K562 (cell line): ENCODE results near the gene IQSEC3. TPM values are rescaled to one million over a fixed set of nuclear protein-coding genes. Genes with fewer than 3 reads are reported as not detected.

ENCODE experiments used
- ATAC-seq: fragments of 200-7000 bp; cut with Tn5 transposase; 3 replicates; pipeline ENCODE4 v1.9.1; 2020; ENCODE audit warnings: moderate library complexity
- BruUV-seq: library from RNA; stranded (reverse); fragments of 400-500 nt; replicated peaks from 2 replicates; lab custom pipeline; 2021; lab: Mats Ljungman, UMichigan
- CTCF ChIA-PET: fragments of 300-600 bp; formaldehyde crosslinking; extraction: SDS; loops from one replicate; lab custom pipeline; 2021; ENCODE audit warnings: low intra/inter-chr PET ratio; lab: Yijun Ruan, JAX
- POLR2A ChIA-PET: fragments of 300-600, 350-650 bp; sonication (Branson Sonifier 250); formaldehyde crosslinking; extraction: SDS; loops from one replicate; lab custom pipeline; 2021; ENCODE audit warnings: antibody characterized with exemption, inconsistent platforms; lab: Yijun Ruan, JAX
- DNase-seq, 4 experiments: peaks; one replicate each; pipeline versions ENCODE4 v3.0.0 to v3.0.0-alpha.2; 2011 to 2018; ENCODE audit warnings: low spot score in 3 of 4, mixed read lengths in 3 of 4; ENCODE audit errors: extremely low read depth in 1 of 4
- FAIRE-seq: peaks from 2 replicates; lab custom pipeline; 2011; peaks lifted over from hg19 to GRCh38; lab: Jason Lieb, UNC
- H2AFZ ChIP-seq: 2 replicates; pipeline ENCODE4 v1.6.0; 2011; ENCODE audit warnings: low read depth, low read length, control low read depth, inconsistent platforms
- H3K27ac ChIP-seq: fragments of 200-600 bp; 3 replicates; pipeline ENCODE4 v1.8.0; 2011; ENCODE audit warnings: low read depth, mild to moderate bottlenecking, control low read depth, inconsistent platforms, low read length, moderate library complexity, mixed read lengths; ENCODE audit errors: extremely low read depth
- H3K27me3 ChIP-seq, 2 experiments: fragments of 300-600 bp in 1 of 2; 2 replicates in 1 of 2; 3 replicates in 1 of 2; pipeline versions ENCODE4 v1.6.0 to v1.8.0; 2011; ENCODE audit warnings: inconsistent platforms in 2 of 2, low read length in 2 of 2, mild to moderate bottlenecking in 1 of 2, mixed read lengths in 1 of 2, moderate library complexity in 1 of 2; ENCODE audit not compliant: control insufficient read depth in 2 of 2, insufficient read depth in 2 of 2
- H3K36me3 ChIP-seq: fragments of 300-600 bp; 3 replicates; pipeline ENCODE4 v1.8.0; 2011; ENCODE audit warnings: mild to moderate bottlenecking, low read length, inconsistent platforms; ENCODE audit not compliant: control insufficient read depth, insufficient read depth
- H3K4me1 ChIP-seq, 2 experiments: fragments of 200-600 bp in 1 of 2; replicated peaks in 1 of 2; 2 replicates in 1 of 2; 3 replicates in 1 of 2; pipeline versions ENCODE4 v1.5.1 to v1.8.0; 2011; ENCODE audit warnings: inconsistent platforms in 2 of 2, low read length in 2 of 2, mild to moderate bottlenecking in 1 of 2, mixed read lengths in 1 of 2, moderate library complexity in 1 of 2; ENCODE audit not compliant: control insufficient read depth in 2 of 2, insufficient read depth in 2 of 2
- H3K4me2 ChIP-seq: 2 replicates; pipeline ENCODE4 v1.6.1; 2011; ENCODE audit warnings: low read length, control low read depth, inconsistent platforms, mixed read lengths; ENCODE audit not compliant: insufficient read depth
- H3K4me3 ChIP-seq: fragments of 200-600 bp; sonication (generic), shearing (Covaris generic); 2 replicates; pipeline ENCODE4 v1.5.1; 2016; ENCODE audit warnings: control low read depth, inconsistent platforms
- H3K79me2 ChIP-seq: fragments of 200-600 bp; 3 replicates; pipeline ENCODE4 v1.8.0; 2011; ENCODE audit warnings: low read length, inconsistent platforms; ENCODE audit not compliant: control insufficient read depth, insufficient read depth
- H3K9ac ChIP-seq, 2 experiments: 2 replicates each; pipeline versions ENCODE4 v1.6.0 to v1.6.1; 2011; ENCODE audit warnings: low read depth in 2 of 2, low read length in 2 of 2, control low read depth in 1 of 2, inconsistent platforms in 1 of 2, mild to moderate bottlenecking in 1 of 2, mixed read lengths in 1 of 2; ENCODE audit not compliant: insufficient read depth in 1 of 2
- H3K9me1 ChIP-seq: one replicate; pipeline ENCODE4 v1.6.0; 2011; ENCODE audit warnings: inconsistent platforms, mild to moderate bottlenecking, low read length, moderate library complexity; ENCODE audit not compliant: control insufficient read depth, insufficient read depth
- H3K9me3 ChIP-seq: replicated peaks from 2 replicates; pipeline ENCODE4 v1.5.1; 2011; ENCODE audit warnings: low read depth, low read length, inconsistent platforms; ENCODE audit not compliant: control insufficient read depth, insufficient read depth
- H4K20me1 ChIP-seq: replicated peaks from 2 replicates; pipeline ENCODE4 v1.6.1; 2011; ENCODE audit warnings: low read length, inconsistent platforms, mixed read lengths; ENCODE audit not compliant: control insufficient read depth, insufficient read depth
- GMEB1 ChIP-seq: fragments of 250-450 bp; sonication (Bioruptor Pico); IDR thresholded peaks from 2 replicates; pipeline ENCODE4 v1.4.0; 2020; ENCODE audit warnings: mild to moderate bottlenecking
- MXD1 ChIP-seq: fragments of 250-450 bp; sonication (Bioruptor Pico); IDR thresholded peaks from 2 replicates; pipeline ENCODE4 v1.8.0; 2021; ENCODE audit warnings: borderline replicate concordance, mild to moderate bottlenecking, moderate library complexity; ENCODE audit not compliant: poor library complexity, severe bottlenecking
- PURB ChIP-seq: sonication (generic); formaldehyde crosslinking; IDR thresholded peaks from 2 replicates; pipeline ENCODE4 v1.9.0; 2021; ENCODE audit warnings: low read depth, mild to moderate bottlenecking, missing genetic modification reagents
- TCF7 ChIP-seq: sonication (generic); IDR thresholded peaks from 2 replicates; pipeline ENCODE4 v1.6.1; 2016; ENCODE audit warnings: antibody characterized with exemption, borderline replicate concordance
- ZFPM2 ChIP-seq: fragments of 250-450 bp; sonication (Bioruptor Pico); IDR thresholded peaks from 2 replicates; pipeline ENCODE4 v1.5.1; 2022; ENCODE audit warnings: mild to moderate bottlenecking
- WGBS: fragments of 100-300 bp; shearing (Covaris generic); methylation state at CpG from one replicate; pipeline ENCODE4 v1.1.6; 2016; ENCODE audit warnings: low coverage, mixed read lengths; ENCODE audit not compliant: insufficient coverage; ENCODE audit errors: missing lambda C conversion rate; 5-methylcytosine and 5-hydroxymethylcytosine counted together
- in situ Hi-C: fragments of 300-500 bp; cut with MboI; formaldehyde crosslinking; loops from 4 replicates; pipeline ENCODE4 v1.15.0; 2018; ENCODE audit warnings: inconsistent platforms, mixed read lengths
- intact Hi-C: fragments of 100-400 bp; cut with micrococcal nuclease; formaldehyde crosslinking; loops from 2 replicates; pipeline ENCODE4 v1.14.2; 2022
- polyA plus RNA-seq, 8 experiments: library from polyadenylated mRNA; depleted of rRNA in 4 of 8; stranded (reverse) in 5 of 8; unstranded in 3 of 8; fragments of >200 nt; fragmentation: Nextera tagmentation in 2 of 8; fragmentation: Illumina TruSeq in 1 of 8; extraction: Ambion mirVana in 2 of 8; extraction: Trizol in 1 of 8; gene quantifications; 2 replicates each; pipeline versions ENCODE4 v1.2.1 to v1.2.3, GENCODE V29; 2011 to 2014; ENCODE audit warnings: inconsistent platforms in 1 of 8, missing spikeins in 1 of 8
- total RNA-seq, 7 experiments: library from RNA; depleted of rRNA in 6 of 7; stranded (reverse); fragments of >200 nt in 6 of 7; fragmentation: Illumina TruSeq in 2 of 7; extraction: Trizol in 2 of 7; gene quantifications; 2 replicates each; pipeline versions ENCODE4 v1.2.1 to v1.2.3, GENCODE V29; 2011 to 2021; ENCODE audit warnings: low replicate concordance in 1 of 7

The IQSEC3 gene
- total and polyA plus RNA-seq, 9 of the 15 experiments (the other 6 are each of a cell fraction or from before 2014, with no cell fraction given) = under 0.01 to 0.25 (median 0.08) TPM; not detected in 3

- Histone ChIP-seq H3K4me1 (peaks cover 0 to 8% of the 10 kb centered on the region in 2 experiments; a peak in 2 of 5 replicates), H3K9me3 (no peaks in the 10 kb centered on the region), H3K9me1 (no peaks in the 10 kb centered on the region), H3K27me3 (peaks cover 4 to 45% of the 10 kb centered on the region in 2 experiments; a peak in 4 of 5 replicates), H4K20me1 (no peaks in the 10 kb centered on the region), H2AFZ (no peak overlapping the region), H3K27ac (no peak overlapping the region), H3K36me3 (no peaks in the 10 kb centered on the region), H3K4me2 (no peak overlapping the region), H3K9ac (no peak overlapping the region), H3K79me2 (no peaks in the 10 kb centered on the region), H3K4me3 (no peak overlapping the region)
- POLR2A ChIA-PET = no interaction called here
- CTCF ChIA-PET = no interaction called here
- TF ChIP-seq ZFPM2 (CRISPR knock-in tag) (no peak), GMEB1 (CRISPR knock-in tag) (no peak), MXD1 (no peak), PURB (CRISPR knock-in tag) (no peak), TCF7 (no peak)
- no peak for DNase-seq
- in situ Hi-C loops (no loop called here), intact Hi-C loops (no loop called here)
- ATAC-seq = no peak
- no peak for FAIRE-seq
- 13% methylated on average over 5 of the region's 5 CpGs for WGBS
- BruUV-seq = no TSS peak
Observed at GRCh38 chr12:128079-128478, 61.5 kb downstream of the IQSEC3 start.
